Measurements from ENCODE around the gene CYP27A1.

CYP27A1 gene

DNA sequence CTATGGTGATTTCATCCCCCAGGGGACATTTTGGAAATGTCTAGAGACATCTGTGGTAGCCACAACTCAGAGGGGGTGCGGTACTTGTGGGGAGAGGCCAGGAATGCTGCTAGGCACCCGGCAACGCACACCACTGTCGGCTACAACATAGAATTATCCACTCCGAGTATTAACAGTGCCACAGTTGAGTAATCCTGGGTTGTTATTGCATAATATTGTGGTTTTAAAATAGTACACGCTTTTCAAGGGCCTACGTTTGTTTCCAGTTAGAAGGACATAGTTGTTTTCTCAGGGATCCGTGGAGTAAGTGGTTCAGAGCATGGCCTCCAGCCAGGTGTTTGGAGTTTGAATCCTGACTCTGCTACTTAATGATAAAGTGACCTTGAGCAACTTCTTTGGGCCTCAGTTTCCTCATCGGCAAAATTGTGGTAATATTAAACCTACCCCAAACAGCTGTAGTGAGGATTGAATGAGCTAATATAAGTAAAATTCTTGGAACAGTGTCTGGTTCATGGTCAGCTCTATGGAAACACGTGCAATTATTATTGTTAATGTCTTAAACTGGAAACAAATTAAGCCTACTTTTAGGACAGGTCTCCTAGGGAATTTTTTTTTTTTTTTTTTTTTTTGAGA lies 24.5 kb downstream of the CYP27A1 start:
- TF ChIP-seq, protein P1, sequence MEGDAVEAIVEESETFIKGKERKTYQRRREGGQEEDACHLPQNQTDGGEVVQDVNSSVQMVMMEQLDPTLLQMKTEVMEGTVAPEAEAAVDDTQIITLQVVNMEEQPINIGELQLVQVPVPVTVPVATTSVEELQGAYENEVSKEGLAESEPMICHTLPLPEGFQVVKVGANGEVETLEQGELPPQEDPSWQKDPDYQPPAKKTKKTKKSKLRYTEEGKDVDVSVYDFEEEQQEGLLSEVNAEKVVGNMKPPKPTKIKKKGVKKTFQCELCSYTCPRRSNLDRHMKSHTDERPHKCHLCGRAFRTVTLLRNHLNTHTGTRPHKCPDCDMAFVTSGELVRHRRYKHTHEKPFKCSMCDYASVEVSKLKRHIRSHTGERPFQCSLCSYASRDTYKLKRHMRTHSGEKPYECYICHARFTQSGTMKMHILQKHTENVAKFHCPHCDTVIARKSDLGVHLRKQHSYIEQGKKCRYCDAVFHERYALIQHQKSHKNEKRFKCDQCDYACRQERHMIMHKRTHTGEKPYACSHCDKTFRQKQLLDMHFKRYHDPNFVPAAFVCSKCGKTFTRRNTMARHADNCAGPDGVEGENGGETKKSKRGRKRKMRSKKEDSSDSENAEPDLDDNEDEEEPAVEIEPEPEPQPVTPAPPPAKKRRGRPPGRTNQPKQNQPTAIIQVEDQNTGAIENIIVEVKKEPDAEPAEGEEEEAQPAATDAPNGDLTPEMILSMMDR (IDR thresholded peaks at IDR 0.05), result no peak
- no peaks in the 10 kb centered on the region for H3K9me3 ChIP-seq
- H3K27ac ChIP-seq, result peak overlapping the region; percentile 57
- H3K27me3 ChIP-seq, result peaks cover 5% of the 10 kb centered on the region
- H3K4me1 ChIP-seq (ENCODE audit: control insufficient read depth in 1 of 2, insufficient read depth in 1 of 2, low read depth in 1 of 2, low read length in 1 of 2), result peaks cover 15 to 18% of the 10 kb centered on the region in 2 experiments
- no peaks in the 10 kb centered on the region for H3K36me3 ChIP-seq
- H3K4me3 ChIP-seq (ENCODE audit: low read depth in 1 of 2, low read length in 1 of 2), result peak overlapping the region; percentile 20 to 28

DNA sequence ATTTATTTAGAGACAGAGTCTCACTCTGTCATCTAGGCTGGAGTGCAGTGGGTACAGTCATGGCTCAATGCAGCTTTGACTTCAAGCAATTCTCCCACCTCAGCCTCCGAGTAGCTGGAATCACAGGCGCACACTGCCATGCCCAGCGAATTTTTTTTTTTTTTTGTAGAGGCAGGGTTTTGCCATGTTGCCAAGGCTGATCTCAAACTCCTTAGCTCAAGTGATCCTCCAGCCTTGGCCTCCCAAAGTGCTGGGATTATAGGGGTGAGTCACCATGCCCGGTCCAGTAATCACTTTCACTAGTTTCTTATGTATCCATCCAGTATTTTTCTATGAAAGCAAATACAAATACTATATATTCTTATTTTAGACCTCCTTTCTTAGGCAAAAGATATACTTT lies 25.7 kb downstream of the CYP27A1 start:
- Histone ChIP-seq H3K4me1 (ENCODE audit: control insufficient read depth in 1 of 2, insufficient read depth in 1 of 2, low read depth in 1 of 2, low read length in 1 of 2) (peaks cover 17 to 18% of the 10 kb centered on the region in 2 experiments), H3K9me3 (no peaks in the 10 kb centered on the region), H3K4me3 (ENCODE audit: low read depth in 1 of 2, low read length in 1 of 2) (no peak overlapping the region), H3K27me3 (no peaks in the 10 kb centered on the region), H3K36me3 (no peaks in the 10 kb centered on the region), H3K27ac (no peak overlapping the region)
- TF ChIP-seq, protein P1 (IDR thresholded peaks at IDR 0.05), result no peak

DNA sequence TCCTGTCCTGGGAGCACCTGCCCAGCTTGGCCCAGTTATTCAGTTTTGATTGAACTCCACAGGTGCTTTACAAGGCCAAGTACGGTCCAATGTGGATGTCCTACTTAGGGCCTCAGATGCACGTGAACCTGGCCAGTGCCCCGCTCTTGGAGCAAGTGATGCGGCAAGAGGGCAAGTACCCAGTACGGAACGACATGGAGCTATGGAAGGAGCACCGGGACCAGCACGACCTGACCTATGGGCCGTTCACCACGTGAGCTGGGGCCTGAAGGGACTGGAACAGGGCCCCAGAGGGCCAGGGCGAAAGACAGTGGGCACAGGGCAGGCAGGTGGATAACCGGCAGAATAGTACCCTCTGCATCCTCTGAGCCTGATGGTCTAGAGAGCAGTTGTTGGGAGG lies 27.6 kb downstream of the CYP27A1 start:
- Histone ChIP-seq H3K27me3 (peaks cover 2% of the 10 kb centered on the region), H3K4me3 (ENCODE audit: low read depth in 1 of 2, low read length in 1 of 2) (no peak overlapping the region), H3K9me3 (no peaks in the 10 kb centered on the region), H3K27ac (no peak overlapping the region), H3K4me1 (ENCODE audit: control insufficient read depth in 1 of 2, insufficient read depth in 1 of 2, low read depth in 1 of 2, low read length in 1 of 2) (peaks cover 17 to 18% of the 10 kb centered on the region in 2 experiments), H3K36me3 (no peaks in the 10 kb centered on the region)
- TF ChIP-seq, protein P1 (IDR thresholded peaks at IDR 0.05), result no peak

DNA sequence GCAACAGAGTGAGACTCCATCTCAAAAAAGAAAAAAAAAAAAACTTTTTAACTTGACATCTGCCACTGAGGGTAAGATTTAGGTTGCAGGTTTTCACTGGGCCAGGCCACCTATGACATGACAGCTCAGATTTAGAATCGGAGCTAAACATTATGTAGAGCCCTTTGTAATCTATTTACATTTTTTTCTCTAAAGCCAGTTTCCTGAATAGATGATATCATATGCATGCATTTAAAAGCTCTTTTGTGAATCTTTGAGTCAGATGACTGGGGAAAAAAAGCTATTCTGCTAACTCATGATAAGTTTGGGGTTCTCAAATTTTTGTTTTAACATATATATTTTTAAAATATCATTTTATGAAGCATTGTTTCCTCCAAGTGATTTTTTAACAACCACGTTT lies 28.3 kb downstream of the CYP27A1 start:
- no peaks in the 10 kb centered on the region for H3K36me3 ChIP-seq
- TF ChIP-seq, protein P1 (IDR thresholded peaks at IDR 0.05), result no peak
- H3K27me3 ChIP-seq, result peaks cover 4% of the 10 kb centered on the region
- H3K27ac ChIP-seq, result no peak overlapping the region
- peaks cover 17 to 18% of the 10 kb centered on the region in 2 experiments for H3K4me1 ChIP-seq (ENCODE audit: control insufficient read depth in 1 of 2, insufficient read depth in 1 of 2, low read depth in 1 of 2, low read length in 1 of 2)
- no peaks in the 10 kb centered on the region for H3K9me3 ChIP-seq
- H3K4me3 ChIP-seq (ENCODE audit: low read depth in 1 of 2, low read length in 1 of 2), result no peak overlapping the region

DNA sequence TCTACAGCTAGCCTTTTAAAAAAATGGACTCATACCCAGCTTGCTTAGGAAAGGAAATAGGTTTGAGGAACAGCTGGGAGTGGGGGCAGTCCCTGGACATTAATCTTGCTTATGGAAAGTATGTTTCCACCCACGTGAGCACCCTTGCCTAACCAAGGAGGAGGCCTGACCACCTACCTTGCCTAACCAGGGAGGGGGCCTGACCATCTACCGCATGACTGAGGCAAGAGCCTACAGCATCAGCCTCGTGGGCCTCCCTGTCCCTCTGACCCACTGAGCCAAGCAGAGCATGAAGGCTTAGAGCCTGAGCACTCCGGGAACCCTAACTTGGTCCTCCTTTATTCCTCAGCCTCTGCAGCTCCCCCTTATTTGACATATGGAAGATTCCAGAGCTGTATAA lies 29.4 kb downstream of the CYP27A1 start:
- Histone ChIP-seq H3K9me3 (no peaks in the 10 kb centered on the region), H3K36me3 (no peaks in the 10 kb centered on the region), H3K27ac (no peak overlapping the region), H3K4me1 (ENCODE audit: control insufficient read depth in 1 of 2, insufficient read depth in 1 of 2, low read depth in 1 of 2, low read length in 1 of 2) (peaks cover 8 to 9% of the 10 kb centered on the region in 2 experiments), H3K4me3 (ENCODE audit: low read depth in 1 of 2, low read length in 1 of 2) (no peak overlapping the region), H3K27me3 (peaks cover 4% of the 10 kb centered on the region)
- TF ChIP-seq, protein P1 (IDR thresholded peaks at IDR 0.05), result no peak
